KOPT-K1 (cell line): ENCODE results near the gene KCNMB1.
"Not testable (repeated sequence)": the region's sequence is repeated elsewhere in the genome, so short reads cannot be mapped to it uniquely, and the experiment has no call there.

ENCODE experiments used
- H3K27ac ChIP-seq: fragments of 200-600 bp; sonication (generic); 2 replicates; pipeline ENCODE4 v1.5.1; 2016; ENCODE audit warnings: antibody characterized with exemption, mild to moderate bottlenecking, low read depth, low read length; ENCODE audit not compliant: poor library complexity, severe bottlenecking
- H3K36me3 ChIP-seq: fragments of 200-600 bp; sonication (generic); 2 replicates; pipeline ENCODE4 v1.5.1; 2017; ENCODE audit warnings: antibody characterized with exemption, mild to moderate bottlenecking, low read length, moderate library complexity; ENCODE audit not compliant: insufficient read depth
- H3K9me3 ChIP-seq: fragments of 200-600 bp; sonication (generic); 2 replicates; pipeline ENCODE4 v1.5.1; 2017; ENCODE audit warnings: antibody characterized with exemption, low read length, mild to moderate bottlenecking; ENCODE audit not compliant: insufficient read depth, poor library complexity, severe bottlenecking

Gene KCNMB1

DNA sequence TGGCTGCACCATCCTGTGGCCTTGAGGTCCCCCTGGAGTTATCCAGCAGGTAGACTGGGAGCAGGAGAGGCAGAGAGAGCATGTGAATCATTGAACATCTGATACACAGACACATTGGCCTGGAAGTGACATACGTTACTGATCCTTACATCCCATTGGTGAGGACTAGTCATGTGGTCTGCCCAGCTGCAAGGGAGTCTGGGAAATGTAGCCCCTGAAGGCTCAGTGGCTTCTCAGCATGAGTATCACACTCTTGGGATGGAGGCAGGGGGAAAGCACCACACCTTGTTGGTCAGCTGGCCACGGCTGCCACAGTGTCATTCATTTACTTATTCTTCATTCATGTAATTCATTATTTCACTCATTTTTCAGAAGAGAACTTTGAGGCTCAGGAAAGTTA is 13.3 kb upstream of the KCNMB1 start:
- H3K27ac ChIP-seq: no peak overlapping the region
- H3K36me3 ChIP-seq: no peaks in the 10 kb centered on the region
- no peaks in the 10 kb centered on the region for H3K9me3 ChIP-seq

DNA sequence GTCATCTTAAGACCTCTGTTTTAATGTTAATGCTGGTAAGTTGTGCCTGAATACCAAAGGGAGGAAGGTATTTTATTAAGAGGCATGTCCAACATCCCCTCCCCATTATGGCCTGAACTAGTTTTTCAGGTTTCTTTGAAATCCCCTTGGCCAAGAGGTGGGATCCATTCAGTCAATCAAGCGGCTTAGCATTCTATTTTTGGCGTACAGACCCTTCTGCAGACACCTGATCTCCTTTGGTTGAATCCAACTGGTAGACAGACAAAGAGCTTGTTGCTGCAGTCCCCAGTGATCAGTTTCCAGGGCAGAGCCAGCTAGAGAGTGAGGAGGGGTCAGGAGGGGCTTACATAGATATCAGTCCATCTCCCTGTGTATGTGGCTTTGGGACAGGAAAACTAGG is 7.9 kb upstream of the KCNMB1 start:
- no peaks in the 10 kb centered on the region for H3K36me3 ChIP-seq
- no peak overlapping the region for H3K27ac ChIP-seq
- no peaks in the 10 kb centered on the region for H3K9me3 ChIP-seq

- H3K27ac ChIP-seq: no peak overlapping the region
- no peaks in the 10 kb centered on the region for H3K9me3 ChIP-seq
Measured at GRCh38 chr5:170393958-170394357, 4.8 kb upstream of the KCNMB1 start.

GRCh38 chr5:170393235-170393634 is 4.1 kb upstream of the KCNMB1 start:
- Histone ChIP-seq H3K9me3 (no peaks in the 10 kb centered on the region), H3K27ac (no peak overlapping the region), H3K36me3 (no peaks in the 10 kb centered on the region)

More at GRCh38 chr5:170393958-170394357, 4.8 kb upstream of the KCNMB1 start:
- H3K36me3 ChIP-seq: no peaks in the 10 kb centered on the region

DNA sequence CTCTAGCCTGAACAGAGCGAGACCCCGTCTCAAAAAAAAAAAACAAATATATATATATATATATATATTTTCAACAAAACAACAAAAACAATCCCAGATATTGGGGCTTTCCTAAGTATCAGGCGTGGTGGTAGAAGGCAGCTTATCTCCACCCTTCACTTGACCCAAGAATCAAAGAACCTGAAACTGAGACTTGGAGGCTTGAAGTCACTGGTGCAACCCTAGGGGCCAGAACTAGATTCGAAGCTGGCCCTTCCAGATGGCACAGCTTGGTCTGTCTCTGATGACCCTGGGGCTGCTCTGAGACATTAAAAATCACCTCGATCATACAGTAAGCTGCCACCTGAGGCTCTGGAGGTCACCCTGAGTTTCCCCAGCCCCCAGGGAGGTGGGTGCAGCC is 1.3 kb upstream of the KCNMB1 start:
- no peak overlapping the region for H3K27ac ChIP-seq
- H3K36me3 ChIP-seq: no peaks in the 10 kb centered on the region
- H3K9me3 ChIP-seq: no peaks in the 10 kb centered on the region

GRCh38 chr5:170389550-170389892 is 354 bp upstream of the KCNMB1 start:
- no peaks in the 10 kb centered on the region for H3K36me3 ChIP-seq
- no peaks in the 10 kb centered on the region for H3K9me3 ChIP-seq
- H3K27ac ChIP-seq: no peak overlapping the region

DNA sequence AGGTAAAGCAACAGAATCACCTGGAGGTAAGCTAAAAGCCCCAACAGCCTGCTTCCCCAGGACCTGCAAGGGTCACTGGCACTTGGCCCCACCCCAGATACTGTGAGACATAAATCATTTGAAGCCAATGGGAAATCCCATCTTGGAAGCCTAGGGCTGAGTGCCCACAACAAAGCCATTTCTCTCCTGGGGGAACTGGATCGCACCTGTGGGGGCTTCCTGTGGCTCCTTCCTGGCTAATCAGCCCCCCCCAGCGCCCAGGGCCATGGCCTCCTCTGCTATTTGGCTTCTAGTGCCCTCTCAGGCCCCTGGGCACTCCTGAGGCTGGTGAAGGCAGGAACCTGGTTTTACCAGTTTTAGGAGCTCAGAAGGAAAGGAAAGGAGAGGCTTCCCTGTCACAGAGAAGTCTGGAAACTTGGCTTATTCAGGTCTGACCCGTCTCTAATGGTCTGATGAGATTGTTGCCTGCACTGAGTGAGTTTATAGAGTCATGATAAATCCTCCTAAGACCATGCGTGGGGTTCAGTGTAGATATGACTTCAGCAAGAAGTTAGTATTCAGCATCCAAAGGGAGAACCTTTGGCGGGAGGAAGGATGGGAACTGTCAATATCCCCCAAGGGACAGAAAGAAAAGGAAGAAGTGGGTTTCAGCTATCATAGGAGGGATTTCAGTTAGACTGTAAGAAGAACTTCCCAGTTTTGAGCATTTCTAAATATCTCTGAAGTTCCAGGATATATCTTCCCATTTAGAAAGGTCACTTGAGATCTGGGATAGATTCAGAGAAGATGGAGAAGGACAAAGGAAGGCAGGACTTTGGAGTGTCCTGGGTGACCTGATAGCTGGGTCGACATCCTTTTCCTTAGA is 1.2 kb downstream of the KCNMB1 start:
- Histone ChIP-seq H3K36me3 (no peaks in the 10 kb centered on the region), H3K9me3 (no peaks in the 10 kb centered on the region), H3K27ac (no peak overlapping the region)

- Histone ChIP-seq H3K9me3 (no peaks in the 10 kb centered on the region), H3K36me3 (no peaks in the 10 kb centered on the region), H3K27ac (no peak overlapping the region)
Measured at GRCh38 chr5:170386743-170387395, 2.3 kb downstream of the KCNMB1 start.

- no peaks in the 10 kb centered on the region for H3K9me3 ChIP-seq
- H3K36me3 ChIP-seq: no peaks in the 10 kb centered on the region
- H3K27ac ChIP-seq: no peak overlapping the region
Measured at GRCh38 chr5:170383227-170383626, 5.9 kb downstream of the KCNMB1 start.

- H3K9me3 ChIP-seq: no peaks in the 10 kb centered on the region
- no peaks in the 10 kb centered on the region for H3K36me3 ChIP-seq
- no peak overlapping the region for H3K27ac ChIP-seq
Measured at GRCh38 chr5:170382790-170383189, 6.4 kb downstream of the KCNMB1 start.

- H3K36me3 ChIP-seq: no peaks in the 10 kb centered on the region
- H3K27ac ChIP-seq: no peak overlapping the region
- H3K9me3 ChIP-seq: no peaks in the 10 kb centered on the region
Measured at GRCh38 chr5:170380361-170380951, 8.7 kb downstream of the KCNMB1 start.

- H3K36me3 ChIP-seq: no peaks in the 10 kb centered on the region
- H3K27ac ChIP-seq: no peak overlapping the region
- no peaks in the 10 kb centered on the region for H3K9me3 ChIP-seq
Measured at GRCh38 chr5:170378740-170379139, 10.4 kb downstream of the KCNMB1 start.

DNA sequence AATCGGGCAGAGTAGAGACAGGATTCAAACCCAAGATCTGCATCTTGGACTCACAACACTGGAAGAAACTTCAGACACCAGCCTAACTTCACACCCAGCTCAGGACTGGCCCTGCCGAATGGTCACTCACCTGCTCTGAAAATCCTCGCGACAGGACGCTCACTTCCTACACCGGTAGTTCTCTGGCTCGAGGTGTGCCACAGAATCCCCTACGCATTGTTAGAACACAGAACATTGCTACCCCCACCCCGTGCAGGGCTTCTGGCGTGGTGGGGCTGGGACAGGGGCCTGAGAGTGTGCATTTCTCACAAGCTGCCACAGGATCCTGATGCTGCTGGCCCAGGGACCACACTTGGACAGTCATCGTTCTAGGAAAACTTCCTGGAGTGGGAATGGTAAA is 12.1 kb downstream of the KCNMB1 start:
- Histone ChIP-seq H3K36me3 (no peaks in the 10 kb centered on the region), H3K9me3 (no peaks in the 10 kb centered on the region), H3K27ac (no peak overlapping the region)

- not testable (repeated sequence) for H3K9me3 ChIP-seq, H3K27ac ChIP-seq, H3K36me3 ChIP-seq
Measured at GRCh38 chr5:170376526-170376925, 12.6 kb downstream of the KCNMB1 start.

- H3K27ac ChIP-seq: no peak overlapping the region
- no peaks in the 10 kb centered on the region for H3K9me3 ChIP-seq
- no peaks in the 10 kb centered on the region for H3K36me3 ChIP-seq
Measured at GRCh38 chr5:170375283-170375682, 13.9 kb downstream of the KCNMB1 start.
